Urothelium cell line (cell line): ENCODE data around the gene SAP25.

ENCODE experiments used
- DNase-seq: peaks from one replicate; pipeline ENCODE4 v3.0.0; 2011; ENCODE audit warnings: low spot score, mixed read lengths
- FAIRE-seq: peaks from 2 replicates; lab custom pipeline; 2011; peaks lifted over from hg19 to GRCh38; lab: Jason Lieb, UNC

SAP25 gene

DNA sequence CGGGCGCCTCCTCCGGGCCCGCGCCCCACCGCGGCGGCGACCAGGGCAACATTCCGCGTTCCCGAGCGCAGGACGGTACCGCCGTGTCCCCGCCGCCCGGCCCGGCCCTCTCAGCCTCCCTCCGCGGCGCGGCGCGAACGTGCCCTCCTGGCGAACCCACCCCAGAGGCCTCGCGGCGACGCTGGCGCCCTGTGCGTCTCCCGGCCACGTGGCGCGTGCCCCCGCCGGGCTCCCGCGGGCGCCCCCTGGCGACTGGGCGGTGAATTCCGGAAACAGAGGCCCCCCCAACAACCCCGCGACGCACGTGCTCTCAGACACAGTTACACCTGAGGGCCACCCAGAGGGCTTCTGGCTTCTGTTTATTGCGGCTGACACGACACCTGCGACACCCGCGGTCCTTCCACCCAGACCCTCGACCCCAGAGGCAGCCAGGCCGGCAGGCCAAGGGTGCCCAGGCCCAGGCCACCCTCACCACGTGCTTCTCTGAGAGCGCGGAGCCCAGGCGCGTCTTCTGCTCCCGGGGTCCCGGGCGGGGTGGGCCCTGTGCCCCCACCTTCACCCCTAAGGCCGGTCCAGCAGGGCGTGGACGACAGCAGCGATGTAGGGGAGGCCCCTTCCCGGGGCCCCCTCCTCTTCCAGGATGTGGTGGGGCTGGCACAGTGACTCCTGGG, at the start of gene SAP25:
Gene SAP25 (minus strand): TSS at position 210 of the 671 bp plus-strand sequence. CDS start 158 bp downstream, at position 52.
- FAIRE-seq (no peak), DNase-seq (peak; percentile 55)

GRCh38 chr7:100621554-100621953, 47.9 kb upstream of the SAP25 start:
- FAIRE-seq, result no peak
- DNase-seq, result no peak

DNA sequence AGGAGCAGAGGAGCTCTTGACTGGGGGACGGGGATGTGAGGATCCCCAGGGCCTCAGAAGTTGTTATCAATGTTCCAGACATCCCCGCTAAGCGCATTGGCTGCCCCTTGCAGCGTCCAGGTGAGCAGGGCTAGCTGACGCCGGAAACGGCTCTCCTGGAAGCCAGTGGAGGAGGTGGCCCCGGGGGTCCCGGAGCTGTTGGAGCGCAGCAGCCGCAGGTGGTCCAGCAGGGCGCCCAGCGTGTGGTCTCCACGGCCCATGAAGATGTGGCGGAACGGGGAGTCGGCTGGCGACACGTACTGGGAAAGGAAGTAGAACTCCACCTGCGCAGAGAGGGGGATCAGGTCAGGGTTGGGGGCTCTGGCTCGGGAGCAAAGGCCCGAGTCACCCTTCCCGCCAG, 47.1 kb upstream of the SAP25 start:
- no peak for FAIRE-seq
- DNase-seq, result no peak

DNA sequence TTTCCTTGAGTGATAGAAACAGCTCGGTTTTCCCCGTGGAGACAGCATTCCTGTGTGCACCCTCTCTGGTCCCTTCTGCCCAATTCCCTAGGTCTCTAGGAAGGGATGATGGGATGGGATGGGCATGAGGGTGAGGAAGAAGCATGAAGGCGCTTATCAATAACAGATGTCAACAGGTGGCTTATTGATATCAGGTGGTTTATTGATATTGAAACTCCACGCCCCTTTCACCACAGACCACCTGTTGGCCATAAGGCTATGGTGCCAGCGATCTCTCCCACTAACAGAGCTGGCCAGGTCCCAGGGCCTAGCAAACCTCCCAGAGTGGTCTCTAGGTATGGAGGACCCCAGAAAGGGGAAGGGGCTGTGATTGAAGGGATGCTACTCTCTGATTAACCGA, 46.5 kb upstream of the SAP25 start:
- FAIRE-seq (no peak), DNase-seq (no peak)

GRCh38 chr7:100614308-100614861, 40.7 kb upstream of the SAP25 start:
- no peak for DNase-seq
- no peak for FAIRE-seq

GRCh38 chr7:100613412-100614175, 39.9 kb upstream of the SAP25 start:
- no peak for DNase-seq
- no peak for FAIRE-seq

- FAIRE-seq, result peak; percentile 5
- peak; percentile 34 for DNase-seq
Observed at GRCh38 chr7:100612730-100613390, 39.2 kb upstream of the SAP25 start.

DNA sequence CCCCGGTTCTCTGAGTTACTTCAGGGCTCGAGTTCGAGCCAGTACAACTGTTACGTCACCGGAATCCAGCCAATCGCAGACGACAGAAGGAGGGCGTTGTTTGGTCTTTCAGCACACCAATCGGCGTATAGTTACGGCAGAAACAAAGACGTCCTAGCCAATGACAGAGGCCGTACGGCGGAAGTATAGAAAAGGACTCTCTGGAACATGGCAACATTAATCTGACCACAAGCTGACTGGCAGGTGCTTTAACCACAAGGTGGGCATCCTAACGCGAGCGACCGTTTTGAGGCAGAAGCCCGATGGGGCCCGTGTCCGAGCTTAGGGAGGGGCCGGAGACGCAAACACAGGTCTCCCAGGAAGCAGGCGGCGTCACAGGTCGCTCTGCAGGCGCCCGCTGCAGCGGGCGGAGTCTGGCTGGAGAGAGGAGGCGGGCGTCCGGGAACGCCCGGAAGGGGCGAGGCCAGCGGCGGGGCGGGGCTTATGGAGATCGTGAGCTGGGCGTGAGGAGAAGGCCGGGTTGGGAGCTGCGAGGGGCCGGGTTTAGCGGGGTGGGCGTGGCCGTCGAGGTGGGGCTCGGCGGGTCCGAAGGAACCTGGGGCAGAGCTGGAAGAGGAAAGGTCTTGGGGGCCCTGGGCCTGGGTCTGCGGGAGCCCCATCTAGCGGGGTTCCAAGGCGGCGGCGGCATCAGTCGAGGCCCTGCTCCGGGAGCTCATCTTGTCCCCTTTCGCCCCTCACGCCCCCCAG, 38.5 kb upstream of the SAP25 start, which contains the start of gene MOSPD3:
Gene MOSPD3 (plus strand): TSS at position 558 of the 747 bp plus-strand sequence. CDS start 252 bp downstream, outside the sequence.
- DNase-seq (peak; percentile 100), FAIRE-seq (peak; percentile 99)

GRCh38 chr7:100609958-100610357, 36.3 kb upstream of the SAP25 start:
- FAIRE-seq, result no peak

DNA sequence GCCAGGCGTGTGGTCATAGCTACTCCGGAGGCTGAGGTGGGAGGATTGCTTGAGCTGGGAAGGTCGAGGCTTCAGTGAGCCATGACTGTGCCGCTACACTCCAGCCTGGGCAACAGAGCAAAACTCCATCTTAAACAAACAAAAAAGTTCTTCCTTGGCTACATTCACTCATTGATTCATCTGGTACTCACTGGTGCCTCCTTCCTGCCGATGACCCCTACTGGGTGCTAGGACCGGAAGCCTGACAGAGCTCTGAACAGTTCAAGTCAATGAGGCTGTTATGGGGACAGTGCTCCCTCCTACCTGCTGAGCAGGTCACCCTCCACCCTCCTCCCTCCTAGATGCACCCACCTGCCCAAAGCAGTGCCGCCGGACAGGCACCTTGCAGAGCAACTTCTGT, 33.4 kb upstream of the SAP25 start:
- no peak for FAIRE-seq
- no peak for DNase-seq

More at GRCh38 chr7:100609958-100610357, 36.3 kb upstream of the SAP25 start:
- DNase-seq, result no peak

DNA sequence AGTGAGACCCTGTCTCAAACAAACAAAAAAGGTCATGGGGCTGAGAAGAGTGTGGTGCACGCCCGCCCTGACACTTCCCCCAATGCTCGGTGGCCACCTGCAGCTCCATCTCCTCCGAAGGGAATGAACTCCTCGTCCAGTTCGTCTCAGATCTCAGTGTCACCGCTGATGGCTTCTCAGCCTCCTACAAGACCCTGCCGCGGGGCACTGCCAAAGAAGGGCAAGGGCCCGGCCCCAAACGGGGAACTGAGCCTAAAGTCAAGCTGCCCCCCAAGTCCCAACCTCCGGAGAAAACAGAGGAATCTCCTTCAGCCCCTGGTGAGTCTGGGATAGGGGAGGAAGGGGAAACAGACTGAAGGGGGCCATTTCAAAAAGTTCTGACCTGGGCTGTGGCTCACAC, 32.6 kb upstream of the SAP25 start:
- DNase-seq (no peak), FAIRE-seq (no peak)

DNA sequence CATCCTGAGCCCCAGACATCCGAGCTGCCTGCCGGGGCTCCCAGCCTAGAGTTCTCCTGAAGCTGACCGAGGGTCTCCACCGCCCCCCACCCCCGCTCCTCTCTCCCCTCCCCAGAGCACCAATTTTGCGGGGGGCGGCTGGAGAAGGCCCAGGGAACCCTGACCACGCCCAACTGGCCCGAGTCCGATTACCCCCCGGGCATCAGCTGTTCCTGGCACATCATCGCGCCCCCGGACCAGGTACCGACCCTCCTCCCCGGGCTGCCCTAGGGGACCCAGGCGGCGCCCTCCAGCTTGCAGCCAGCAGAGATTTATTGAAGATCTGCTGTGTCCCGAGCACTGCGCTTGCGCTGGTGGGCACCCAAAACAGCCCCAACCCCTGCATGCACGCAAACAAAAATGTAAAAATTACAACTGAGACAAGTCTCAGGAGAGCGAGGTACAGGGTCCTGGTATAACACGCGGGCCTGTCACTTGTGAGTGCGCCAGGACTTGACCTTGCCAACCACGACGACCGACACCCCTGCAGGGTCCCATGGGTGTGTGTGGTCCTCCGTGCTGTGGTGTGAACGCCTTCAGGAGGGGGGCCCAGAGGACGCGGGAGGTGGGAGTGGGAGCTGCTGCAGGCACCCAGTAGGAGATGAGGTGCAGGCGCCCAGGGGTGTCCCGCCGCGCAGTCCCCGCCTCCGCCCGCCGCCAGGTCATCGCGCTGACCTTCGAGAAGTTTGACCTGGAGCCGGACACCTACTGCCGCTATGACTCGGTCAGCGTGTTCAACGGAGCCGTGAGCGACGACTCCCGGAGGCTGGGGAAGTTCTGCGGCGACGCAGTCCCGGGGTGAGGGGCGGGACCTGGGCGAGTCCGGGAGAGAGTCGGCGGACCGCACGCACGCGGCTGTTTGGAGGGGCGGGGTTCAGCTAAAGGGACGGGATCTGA, 31.5 kb upstream of the SAP25 start:
- DNase-seq (no peak), FAIRE-seq (no peak)

DNA sequence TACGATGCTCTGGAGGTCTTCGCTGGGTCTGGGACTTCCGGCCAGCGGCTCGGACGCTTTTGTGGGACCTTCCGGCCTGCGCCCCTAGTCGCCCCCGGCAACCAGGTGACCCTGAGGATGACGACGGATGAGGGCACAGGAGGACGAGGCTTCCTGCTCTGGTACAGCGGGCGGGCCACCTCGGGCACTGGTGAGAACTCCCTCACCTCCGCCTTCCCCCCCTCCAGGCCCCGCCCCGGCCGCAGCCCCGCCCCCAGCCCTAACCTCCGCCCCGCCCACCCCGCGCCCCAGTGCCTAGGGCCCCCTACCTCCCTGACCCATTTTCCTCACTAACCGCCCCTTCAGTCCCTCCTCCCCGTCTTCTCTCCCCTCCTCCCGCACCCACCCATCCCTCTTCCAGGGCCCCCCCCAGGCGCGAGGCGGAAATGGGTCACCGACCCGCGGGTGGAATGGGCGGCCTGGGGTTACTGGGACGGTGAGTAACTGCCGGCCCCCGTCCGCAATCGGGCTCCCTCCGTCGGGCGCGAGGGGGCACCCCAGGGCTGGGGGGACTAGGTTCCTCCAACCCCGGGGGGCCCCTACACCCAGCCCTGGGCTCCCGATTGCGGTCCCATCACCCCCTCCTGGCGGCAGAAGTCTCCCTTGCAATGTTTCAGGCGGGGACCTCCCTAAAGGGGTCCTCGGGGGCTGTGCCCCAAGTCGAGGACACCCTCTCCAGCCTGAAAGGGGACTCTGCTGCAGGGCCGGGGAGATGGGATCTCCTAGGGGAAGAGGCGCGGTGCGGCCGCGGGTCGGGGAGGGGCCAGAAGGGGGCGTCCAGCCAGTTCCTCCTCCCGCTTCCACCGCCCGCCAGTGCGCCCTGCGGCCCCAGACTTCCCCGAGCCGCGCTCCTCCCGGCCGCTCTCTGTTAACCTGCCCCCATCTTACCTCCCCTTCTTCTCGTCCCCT, 30.6 kb upstream of the SAP25 start:
- FAIRE-seq (peak; percentile 37), DNase-seq (peak; percentile 95)

DNA sequence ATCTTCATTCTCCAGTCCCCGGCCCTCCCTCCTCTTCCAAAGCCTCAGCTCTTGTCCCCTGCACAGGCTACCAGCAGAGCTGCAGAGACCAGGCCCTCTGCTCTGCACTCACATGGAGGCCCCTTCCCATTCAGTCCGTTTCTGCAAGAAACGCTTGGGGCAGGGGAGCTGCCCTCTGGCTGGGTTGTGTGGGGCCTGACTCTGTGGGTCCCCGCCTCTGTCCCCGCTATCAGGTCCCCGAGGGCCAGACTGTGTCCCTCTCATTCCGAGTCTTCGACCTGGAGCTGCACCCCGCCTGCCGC, 30.0 kb upstream of the SAP25 start:
- DNase-seq, result peak; percentile 56

DNA sequence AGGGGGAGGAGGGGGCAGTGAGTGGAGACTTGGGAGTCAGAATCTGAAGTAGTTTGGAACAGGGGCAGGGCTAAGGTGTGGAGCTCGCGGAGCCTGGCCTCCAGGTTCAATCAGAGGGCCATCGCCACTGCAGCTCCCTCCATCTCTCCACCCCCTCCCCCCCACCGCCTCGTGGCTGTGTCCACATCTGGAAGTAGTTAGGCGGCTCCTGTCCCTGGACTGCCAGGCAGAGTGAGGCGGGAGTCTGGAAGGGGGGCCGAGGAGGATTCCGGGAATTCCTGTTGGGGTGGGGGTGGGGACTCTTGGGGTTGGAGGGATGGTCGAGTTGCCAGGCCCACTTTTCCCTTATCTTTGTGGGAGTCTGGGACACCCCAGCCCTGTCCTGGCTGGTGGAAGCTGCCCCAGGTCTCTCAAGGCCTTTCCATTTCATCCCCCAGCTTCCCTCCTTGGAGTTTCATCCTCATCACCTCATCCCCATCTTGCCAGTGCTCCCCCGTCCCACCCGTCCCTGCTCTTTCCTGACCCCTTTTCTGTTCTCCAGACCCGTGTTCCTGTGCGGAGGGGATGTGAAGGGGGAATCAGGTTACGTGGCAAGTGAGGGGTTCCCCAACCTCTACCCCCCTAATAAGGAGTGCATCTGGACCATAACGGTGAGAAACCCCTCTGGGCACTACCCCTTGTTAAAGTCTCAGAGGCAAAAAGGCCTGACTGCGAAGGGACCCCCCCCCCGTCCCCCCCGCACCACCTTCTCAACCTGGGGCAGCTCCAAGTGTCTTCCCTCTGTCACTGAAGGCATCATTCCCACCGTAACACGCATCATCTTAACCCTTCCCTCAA, 29.4 kb upstream of the SAP25 start:
- DNase-seq (peak; percentile 82), FAIRE-seq (peak; percentile 69)

More for the DNA sequence above, 30.0 kb upstream of the SAP25 start:
- FAIRE-seq, result no peak

DNA sequence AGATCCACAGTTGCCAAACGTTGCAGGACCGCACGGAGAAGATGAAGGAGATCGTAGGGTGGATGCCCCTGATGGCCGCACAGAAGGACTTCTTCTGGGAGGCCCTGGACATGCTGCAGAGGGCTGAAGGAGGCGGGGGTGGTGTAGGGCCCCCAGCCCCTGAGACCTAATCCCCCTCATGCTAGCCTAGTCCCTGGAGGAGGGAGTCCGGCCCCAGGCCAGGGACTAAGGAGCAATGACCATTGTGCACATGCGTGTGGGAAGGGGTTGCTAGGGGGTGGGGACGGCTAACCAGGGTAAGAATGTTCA, 27.0 kb upstream of the SAP25 start:
- DNase-seq (no peak), FAIRE-seq (no peak)

DNA sequence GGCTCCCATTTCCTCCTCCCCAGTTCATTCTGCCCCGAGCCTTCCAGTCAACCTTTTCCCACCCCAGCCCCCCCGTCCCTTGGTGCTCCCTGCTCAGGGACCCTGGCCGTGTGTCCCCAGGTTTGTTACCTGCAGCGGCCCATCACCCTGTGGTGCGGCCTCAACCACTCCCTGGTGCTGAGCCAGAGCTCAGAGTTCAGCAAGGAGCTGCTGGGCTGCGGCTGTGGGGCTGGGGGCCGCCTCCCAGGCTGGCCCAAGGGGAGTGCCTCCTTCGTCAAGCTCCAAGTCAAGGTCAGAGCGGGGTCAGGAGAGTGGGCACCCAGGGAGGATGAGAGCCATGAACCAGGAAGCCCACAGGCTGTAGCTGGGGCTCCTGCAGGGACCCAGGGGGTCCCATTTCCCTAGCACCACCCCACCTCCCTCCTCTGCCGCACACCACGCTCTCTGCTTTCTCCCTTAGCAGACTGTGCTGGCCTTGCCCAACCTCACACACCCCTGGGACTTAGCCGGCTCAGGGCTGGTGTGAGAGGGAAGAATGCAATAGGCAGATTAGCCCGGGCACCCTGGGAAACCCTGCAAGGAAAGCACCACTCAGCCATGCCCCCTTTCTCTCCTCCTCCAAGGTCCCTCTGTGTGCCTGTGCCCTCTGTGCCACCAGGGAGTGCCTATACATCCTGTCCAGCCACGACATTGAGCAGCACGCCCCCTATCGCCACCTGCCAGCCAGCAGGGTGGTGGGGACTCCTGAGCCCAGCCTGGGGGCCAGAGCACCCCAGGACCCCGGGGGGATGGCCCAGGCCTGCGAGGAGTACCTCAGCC, 26.4 kb upstream of the SAP25 start:
- FAIRE-seq, result no peak

More for the DNA sequence above, 26.4 kb upstream of the SAP25 start:
- no peak for DNase-seq
